Mucosa of stomach (tissue), 1 donor: ENCODE data around the gene NACC2.
A peak's percentile ranks its signal among the peaks of the same experiment; 100 is the strongest.

ENCODE experiments used
- H3K27me3 ChIP-seq: one replicate; pipeline ENCODE4 v1.7.0; 2013; ENCODE audit warnings: mild to moderate bottlenecking, low read length; ENCODE audit not compliant: control insufficient read depth, insufficient read depth
- H3K36me3 ChIP-seq: one replicate; pipeline ENCODE4 v1.7.0; 2013; ENCODE audit warnings: low read length; ENCODE audit not compliant: control insufficient read depth, insufficient read depth
- H3K4me1 ChIP-seq: one replicate; pipeline ENCODE4 v1.7.0; 2013; ENCODE audit warnings: mild to moderate bottlenecking, low read length; ENCODE audit not compliant: control insufficient read depth, insufficient read depth
- H3K4me3 ChIP-seq: one replicate; pipeline ENCODE4 v1.7.0; 2013; ENCODE audit warnings: low read length
- H3K9ac ChIP-seq: one replicate; pipeline ENCODE4 v1.7.0; 2013; ENCODE audit warnings: mild to moderate bottlenecking, low read length, moderate library complexity
- H3K9me3 ChIP-seq: one replicate; pipeline ENCODE4 v1.7.0; 2013; ENCODE audit warnings: mild to moderate bottlenecking, low read length, moderate library complexity; ENCODE audit not compliant: control insufficient read depth
- donor health status: Pancreatic carcinoma.

The NACC2 gene, protein sequence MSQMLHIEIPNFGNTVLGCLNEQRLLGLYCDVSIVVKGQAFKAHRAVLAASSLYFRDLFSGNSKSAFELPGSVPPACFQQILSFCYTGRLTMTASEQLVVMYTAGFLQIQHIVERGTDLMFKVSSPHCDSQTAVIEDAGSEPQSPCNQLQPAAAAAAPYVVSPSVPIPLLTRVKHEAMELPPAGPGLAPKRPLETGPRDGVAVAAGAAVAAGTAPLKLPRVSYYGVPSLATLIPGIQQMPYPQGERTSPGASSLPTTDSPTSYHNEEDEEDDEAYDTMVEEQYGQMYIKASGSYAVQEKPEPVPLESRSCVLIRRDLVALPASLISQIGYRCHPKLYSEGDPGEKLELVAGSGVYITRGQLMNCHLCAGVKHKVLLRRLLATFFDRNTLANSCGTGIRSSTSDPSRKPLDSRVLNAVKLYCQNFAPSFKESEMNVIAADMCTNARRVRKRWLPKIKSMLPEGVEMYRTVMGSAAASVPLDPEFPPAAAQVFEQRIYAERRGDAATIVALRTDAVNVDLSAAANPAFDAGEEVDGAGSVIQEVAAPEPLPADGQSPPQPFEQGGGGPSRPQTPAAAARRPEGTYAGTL

DNA sequence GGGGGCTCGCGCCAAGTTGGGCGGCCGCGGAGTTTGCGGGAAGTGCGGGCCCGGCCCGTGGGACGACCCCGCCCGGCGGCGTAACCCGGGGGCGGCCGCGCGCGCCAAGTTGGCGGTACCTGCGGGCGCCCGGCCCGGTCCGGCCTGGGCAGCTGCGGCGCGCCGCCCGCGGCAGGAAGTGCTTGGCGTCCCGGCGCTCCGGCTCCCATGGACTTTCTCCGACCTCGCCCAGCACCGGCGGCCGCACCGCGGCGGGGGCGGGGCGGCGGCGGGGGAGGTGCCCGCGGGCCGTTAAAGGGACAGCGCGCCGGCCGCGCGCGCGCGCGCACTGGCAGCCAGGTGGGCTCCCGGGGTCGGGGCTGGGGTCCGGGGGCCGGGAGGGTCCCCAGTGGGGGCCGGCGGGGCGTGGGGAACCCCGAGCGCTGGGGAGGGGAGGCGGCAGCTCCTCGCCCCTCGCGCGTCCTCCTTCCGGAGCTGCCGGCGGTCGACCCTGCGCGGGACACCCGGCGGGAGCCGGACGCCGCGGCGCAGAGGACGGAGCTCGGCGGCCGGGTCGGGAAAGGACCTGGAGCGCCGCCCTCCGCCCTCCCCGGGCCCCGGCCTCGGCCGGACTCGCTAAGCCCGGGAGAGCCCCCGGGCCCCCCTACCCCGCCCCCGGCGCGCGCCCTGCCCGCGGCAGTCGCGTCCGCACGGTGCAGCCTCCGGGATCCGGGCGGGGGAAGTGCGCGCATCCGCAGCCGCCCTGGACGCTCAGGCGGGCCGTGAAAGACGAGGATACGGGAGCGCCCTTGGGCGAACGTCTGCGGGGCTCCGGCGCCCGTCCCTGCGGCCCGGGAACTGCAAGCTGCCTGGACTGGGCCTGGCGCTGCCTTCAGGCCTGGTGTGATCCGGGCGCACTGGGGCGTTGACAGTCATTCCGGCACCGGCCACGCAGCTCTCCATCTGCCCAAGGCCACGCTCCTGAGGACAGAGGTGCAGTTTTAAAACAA lies at the start of gene NACC2:
TSS of gene NACC2 (minus strand) at position 220 of the 989 bp plus-strand sequence. CDS start 44,768 bp downstream, outside the sequence.
- Histone ChIP-seq H3K9ac (peak within 1 kb of the TSS; percentile 76), H3K27me3 (peaks cover 18% of the 10 kb centered on the region), H3K36me3 (no peaks in the 10 kb centered on the region), H3K4me1 (peaks cover 27% of the 10 kb centered on the region), H3K4me3 (peak within 1 kb of the TSS; percentile 56), H3K9me3 (no peaks in the 10 kb centered on the region)

DNA sequence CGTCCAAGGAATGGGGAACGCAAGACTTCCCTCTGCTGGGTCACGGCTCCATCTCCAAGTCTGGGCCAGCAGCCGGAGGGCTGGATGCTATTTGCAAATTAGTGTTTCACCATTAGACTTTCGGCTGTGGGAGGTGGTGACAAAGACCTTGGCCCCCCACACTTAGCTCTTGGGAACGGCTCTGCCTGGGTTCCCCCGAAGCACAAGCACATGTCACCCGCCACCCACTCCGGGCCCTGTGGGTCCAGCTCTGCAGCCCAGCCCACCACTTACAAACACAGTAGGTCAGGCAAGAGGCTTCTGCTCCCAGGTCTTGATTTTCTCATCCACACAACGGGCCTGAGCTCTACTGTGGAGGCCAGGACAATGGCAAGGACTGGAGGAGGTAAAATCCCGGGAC lies 49.4 kb upstream of the NACC2 start:
- Histone ChIP-seq H3K9ac (no peak overlapping the region), H3K4me1 (no peaks in the 10 kb centered on the region), H3K4me3 (no peak overlapping the region), H3K27me3 (peaks cover 43% of the 10 kb centered on the region), H3K9me3 (no peaks in the 10 kb centered on the region), H3K36me3 (no peaks in the 10 kb centered on the region)

DNA sequence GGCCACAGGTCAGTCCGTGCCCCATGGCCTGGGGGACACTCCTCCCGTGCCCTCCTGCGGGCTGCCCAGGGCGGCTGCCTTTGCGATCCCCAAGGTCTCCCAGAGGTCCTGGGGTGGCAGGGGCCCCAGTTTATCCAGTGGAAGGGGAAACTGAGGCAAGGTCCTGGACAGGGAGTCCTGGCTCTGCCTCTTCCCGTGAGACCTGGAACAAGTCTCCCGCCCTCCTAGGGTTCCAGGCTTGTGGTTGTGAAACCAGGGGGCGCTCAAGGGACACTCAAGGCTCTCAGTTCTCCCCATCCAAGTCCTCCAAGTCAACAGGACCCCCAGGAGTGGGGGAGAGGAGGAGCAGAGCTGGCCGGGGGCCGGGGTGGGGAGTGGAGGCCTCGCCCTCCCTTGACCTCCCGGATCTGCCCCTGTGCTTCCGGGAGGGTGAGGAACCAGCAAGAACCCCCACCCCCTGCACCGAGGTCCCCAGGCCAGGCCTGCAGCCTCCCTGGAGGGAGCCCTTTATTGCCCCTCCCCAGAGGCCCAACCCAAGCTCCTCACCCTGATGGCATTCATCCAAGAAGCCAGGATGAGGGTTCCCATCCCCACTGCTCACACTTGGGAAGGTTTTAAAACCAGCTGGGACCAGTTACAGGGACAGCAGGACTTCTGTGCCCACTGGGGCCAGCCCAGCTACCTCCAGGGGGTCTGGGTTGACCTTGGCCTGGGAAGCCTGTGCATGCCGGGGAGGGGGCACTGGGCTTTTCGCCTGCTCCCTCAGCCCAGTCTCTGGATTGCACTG lies 48.3 kb upstream of the NACC2 start:
- H3K9ac ChIP-seq, result no peak overlapping the region
- no peak overlapping the region for H3K4me3 ChIP-seq
- no peaks in the 10 kb centered on the region for H3K36me3 ChIP-seq
- no peaks in the 10 kb centered on the region for H3K9me3 ChIP-seq
- peaks cover 45% of the 10 kb centered on the region for H3K27me3 ChIP-seq
- H3K4me1 ChIP-seq, result no peaks in the 10 kb centered on the region

DNA sequence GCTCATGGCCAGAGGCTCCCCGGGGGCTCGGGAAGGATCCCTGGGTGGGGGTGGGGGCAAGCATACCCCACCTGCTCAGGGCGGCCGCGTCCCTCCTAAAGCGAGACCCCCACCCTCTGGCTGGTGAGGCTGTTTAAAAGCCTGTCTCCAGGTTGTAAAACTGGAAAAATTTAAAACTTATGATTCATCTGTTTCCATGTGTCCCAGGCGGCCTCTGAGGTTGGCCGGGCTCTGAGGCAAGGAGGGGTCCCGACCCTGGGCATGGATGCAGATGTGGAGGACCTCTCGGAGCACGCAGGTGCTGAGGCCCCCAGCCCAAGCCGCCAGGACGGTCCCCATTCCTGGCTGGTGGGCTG lies 47.7 kb upstream of the NACC2 start:
- Histone ChIP-seq H3K9ac (no peak overlapping the region), H3K9me3 (no peaks in the 10 kb centered on the region), H3K4me3 (no peak overlapping the region), H3K4me1 (no peaks in the 10 kb centered on the region), H3K27me3 (peaks cover 40% of the 10 kb centered on the region), H3K36me3 (no peaks in the 10 kb centered on the region)

DNA sequence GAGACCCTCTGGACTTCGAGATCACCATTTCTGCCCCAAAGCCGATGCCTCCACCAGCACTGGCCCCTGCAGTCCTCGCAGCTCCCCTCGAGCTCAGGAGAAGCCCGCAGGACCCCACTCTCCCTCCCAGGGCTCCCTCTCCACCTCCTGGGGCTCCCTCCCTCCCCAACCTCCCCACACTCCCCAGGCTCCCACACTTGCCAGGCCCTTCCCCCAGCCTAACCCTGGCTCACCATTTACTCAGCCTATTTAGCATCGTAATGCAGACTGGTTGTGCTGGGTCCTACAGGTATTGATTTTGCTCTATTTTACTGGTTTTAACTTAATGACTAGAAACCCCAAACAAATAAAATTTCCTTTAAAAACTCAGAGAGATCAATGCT lies 47.3 kb upstream of the NACC2 start:
- Histone ChIP-seq H3K9me3 (no peaks in the 10 kb centered on the region), H3K4me3 (no peak overlapping the region), H3K4me1 (no peaks in the 10 kb centered on the region), H3K36me3 (no peaks in the 10 kb centered on the region), H3K9ac (no peak overlapping the region), H3K27me3 (peaks cover 39% of the 10 kb centered on the region)

DNA sequence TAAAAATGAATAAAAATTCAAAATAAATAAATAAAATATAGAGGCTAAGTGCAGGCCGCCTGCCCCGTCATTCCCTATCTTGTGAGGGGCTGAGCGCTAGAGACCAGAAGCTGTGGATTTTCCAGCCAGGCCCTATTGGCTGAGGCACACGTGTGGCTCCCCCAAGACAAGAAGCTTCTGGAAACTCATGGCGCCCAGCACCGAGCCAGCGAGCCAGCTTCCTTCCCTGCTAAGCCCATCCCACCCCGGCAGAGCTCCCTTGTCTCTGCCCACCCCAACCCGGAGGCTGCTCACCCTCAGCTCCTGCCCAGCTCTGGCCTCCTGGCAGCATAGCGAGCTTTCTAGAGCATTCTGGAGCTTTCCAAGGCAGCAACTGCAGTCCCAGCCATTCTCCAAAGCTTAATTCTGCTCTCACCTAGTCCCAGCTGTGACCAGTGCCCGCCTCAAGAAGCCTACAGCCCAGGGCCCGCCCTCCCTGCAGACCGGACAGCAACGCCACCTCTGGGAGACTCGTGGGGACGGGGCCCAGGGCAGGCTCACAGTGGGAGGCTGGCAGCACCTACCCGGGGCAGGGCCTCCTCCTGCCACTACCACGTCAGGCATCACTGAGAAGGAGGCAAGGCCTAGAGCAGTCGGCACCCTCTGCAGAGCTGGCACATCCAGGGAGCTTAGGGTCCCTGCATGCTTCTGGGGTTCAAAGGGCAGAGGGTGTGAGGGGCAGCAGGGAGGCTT lies 46.8 kb upstream of the NACC2 start:
- Histone ChIP-seq H3K36me3 (no peaks in the 10 kb centered on the region), H3K27me3 (peaks cover 42% of the 10 kb centered on the region), H3K9me3 (no peaks in the 10 kb centered on the region), H3K4me1 (no peaks in the 10 kb centered on the region), H3K9ac (no peak overlapping the region), H3K4me3 (no peak overlapping the region)

DNA sequence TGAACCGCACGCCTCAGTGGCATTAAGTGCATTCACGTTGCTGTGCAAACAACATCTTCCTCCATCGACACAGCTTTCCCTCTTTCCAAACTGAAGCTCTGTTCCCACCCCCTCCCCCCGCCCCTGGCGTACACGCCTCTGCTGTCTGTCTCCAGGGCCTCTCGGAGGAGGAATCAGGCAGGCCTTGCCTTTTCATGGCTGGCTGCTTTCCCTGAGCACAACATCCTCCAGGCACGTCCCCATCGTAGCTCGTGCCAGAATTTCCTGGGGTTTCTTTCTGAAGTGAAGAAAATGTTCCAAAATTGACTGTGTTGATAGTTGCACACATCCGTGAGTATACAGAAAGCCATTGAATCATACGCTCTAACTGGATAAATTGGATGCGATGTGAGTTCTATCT lies 45.9 kb upstream of the NACC2 start:
- Histone ChIP-seq H3K27me3 (peaks cover 35% of the 10 kb centered on the region), H3K36me3 (no peaks in the 10 kb centered on the region), H3K9me3 (no peaks in the 10 kb centered on the region), H3K4me3 (no peak overlapping the region), H3K4me1 (no peaks in the 10 kb centered on the region), H3K9ac (no peak overlapping the region)

DNA sequence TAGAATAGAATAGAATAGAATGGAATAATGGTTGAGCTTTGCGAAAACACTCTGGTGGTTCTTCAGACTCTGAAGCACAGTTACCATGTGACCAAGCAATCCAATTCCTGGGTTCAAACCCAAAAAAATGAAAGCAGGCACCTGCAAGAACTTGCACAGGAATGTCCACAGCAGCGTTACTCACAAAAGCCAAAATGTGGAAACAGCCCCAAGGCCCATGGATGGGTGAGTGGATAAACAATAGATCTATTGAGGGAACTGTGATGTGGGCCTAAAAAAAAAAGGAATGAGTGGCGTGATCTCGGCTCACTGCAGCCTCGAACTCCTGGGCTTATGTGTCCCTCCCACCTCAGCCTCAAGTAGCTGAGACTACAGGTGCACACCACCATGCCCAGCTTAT lies 45.0 kb upstream of the NACC2 start:
- no peak overlapping the region for H3K4me3 ChIP-seq
- no peaks in the 10 kb centered on the region for H3K9me3 ChIP-seq
- H3K27me3 ChIP-seq, result peaks cover 32% of the 10 kb centered on the region
- no peaks in the 10 kb centered on the region for H3K4me1 ChIP-seq
- H3K9ac ChIP-seq, result no peak overlapping the region
- no peaks in the 10 kb centered on the region for H3K36me3 ChIP-seq

DNA sequence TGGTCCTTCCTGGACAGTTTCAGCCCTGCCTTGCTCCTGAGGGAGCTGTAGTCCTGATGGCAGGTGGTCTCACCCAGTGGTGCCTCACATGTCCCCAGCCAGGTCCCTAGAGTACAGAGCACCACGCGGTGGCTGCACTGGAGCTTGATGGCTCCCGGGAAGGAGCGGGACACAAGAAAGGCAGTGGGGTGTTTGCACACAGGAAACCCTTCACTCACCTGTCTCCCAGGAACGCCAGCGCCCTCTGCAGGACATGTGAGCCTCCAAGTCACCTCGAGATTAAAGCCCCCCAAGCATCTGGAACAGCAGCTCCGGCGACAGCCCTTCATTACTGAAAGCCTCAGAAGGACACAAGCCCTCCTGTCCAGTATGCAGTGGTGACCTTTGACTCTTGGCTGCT lies 43.5 kb upstream of the NACC2 start:
- Histone ChIP-seq H3K4me1 (peaks cover 7% of the 10 kb centered on the region), H3K27me3 (peaks cover 35% of the 10 kb centered on the region), H3K9me3 (no peaks in the 10 kb centered on the region), H3K9ac (no peak overlapping the region), H3K36me3 (no peaks in the 10 kb centered on the region), H3K4me3 (no peak overlapping the region)

DNA sequence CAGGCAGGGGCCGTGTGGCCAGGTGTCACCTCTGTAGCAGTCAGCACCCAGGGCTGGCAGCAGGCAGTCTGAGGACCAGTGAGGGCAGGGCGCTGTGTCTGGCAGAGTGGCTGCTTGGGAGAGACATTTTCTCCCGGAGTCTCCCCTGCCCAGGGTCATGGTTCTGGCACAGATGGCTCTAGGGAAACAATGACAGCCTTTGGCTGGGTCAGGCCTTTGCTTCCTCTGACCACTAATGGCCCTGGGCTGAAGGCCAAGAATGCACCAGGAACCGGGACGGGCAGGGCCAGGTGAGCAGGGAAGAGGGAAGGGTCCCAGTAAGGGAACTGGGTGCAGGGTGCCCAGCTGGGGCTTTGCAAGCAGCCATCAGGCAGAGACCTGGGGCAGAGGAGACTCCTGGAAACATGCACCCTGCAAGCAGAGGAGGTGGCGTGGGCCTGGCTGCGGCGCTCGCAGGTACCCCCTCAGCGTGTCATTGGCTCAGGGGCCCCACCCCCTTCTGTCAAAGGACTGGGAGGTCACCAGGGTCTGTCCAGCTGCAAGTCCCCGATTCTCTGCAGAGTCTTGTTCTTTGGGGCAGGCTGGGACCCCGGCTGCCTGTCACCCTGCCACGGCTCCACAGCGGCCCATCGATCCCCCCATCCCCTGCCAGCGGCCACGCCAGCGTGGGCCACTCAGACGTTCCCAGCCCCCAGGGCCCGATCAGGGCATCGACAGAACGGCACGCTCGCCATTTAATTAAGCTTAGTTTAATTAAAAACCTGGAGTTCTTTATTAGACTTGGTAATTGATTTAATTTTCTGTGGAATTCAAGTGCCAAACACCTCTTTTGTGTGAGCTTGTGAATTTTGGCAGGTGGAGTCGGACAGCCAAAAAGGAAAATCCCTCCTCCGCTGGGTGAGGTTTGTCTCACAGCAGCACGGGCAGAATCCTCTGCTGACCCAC lies 42.5 kb upstream of the NACC2 start:
- H3K4me1 ChIP-seq, result peaks cover 10% of the 10 kb centered on the region
- peaks cover 37% of the 10 kb centered on the region for H3K27me3 ChIP-seq
- H3K4me3 ChIP-seq, result no peak overlapping the region
- no peak overlapping the region for H3K9ac ChIP-seq
- H3K9me3 ChIP-seq, result no peaks in the 10 kb centered on the region
- no peaks in the 10 kb centered on the region for H3K36me3 ChIP-seq
